Body of pancreas (tissue), 4 donors: ENCODE results near the gene SIL1. TPM values are rescaled to one million over a fixed set of nuclear protein-coding genes. Genes with fewer than 3 reads are reported as not detected.

Experiments
- ATAC-seq: fragments of 150-250 bp; one replicate; pipeline ENCODE4 v1.9.1; 2016
- DNase-seq, 4 donors: peaks; one replicate each; pipeline ENCODE4 v3.0.0-alpha.2; 2019
- H3K27ac ChIP-seq, 4 donors: fragments of 200-600 bp; sonication (generic); 1 replicate in 3 of 4; 2 replicates in 1 of 4; pipeline versions ENCODE4 v1.5.1 to v1.6.1; 2016 to 2019; ENCODE audit warnings: mild to moderate bottlenecking in 1 of 4, mixed read lengths in 1 of 4, moderate library complexity in 1 of 4
- H3K27me3 ChIP-seq, 2 donors: fragments of 200-600 bp; sonication (generic); one replicate each; pipeline ENCODE4 v1.6.0; 2016; ENCODE audit warnings: mild to moderate bottlenecking in 1 of 2
- H3K36me3 ChIP-seq, 2 donors: fragments of 200-600 bp; sonication (generic); replicated peaks in 1 of 2; 2 replicates each; pipeline ENCODE4 v1.5.1; 2016; ENCODE audit warnings: low read depth in 2 of 2; ENCODE audit not compliant: insufficient read depth in 1 of 2
- H3K4me1 ChIP-seq: fragments of 200-600 bp; sonication (generic); one replicate; pipeline ENCODE4 v1.6.0; 2016
- H3K4me3 ChIP-seq, 2 donors: fragments of 200-600 bp; sonication (generic); 1 replicate in 1 of 2; 2 replicates in 1 of 2; pipeline ENCODE4 v1.5.1; 2016 to 2019
- H3K9me3 ChIP-seq, 3 donors: fragments of 200-600 bp; sonication (generic); 1 replicate in 2 of 3; 2 replicates in 1 of 3; pipeline ENCODE4 v1.5.1; 2016
- POLR2A ChIP-seq, 3 donors: fragments of 450-650 bp; IDR thresholded peaks; one replicate each; pipeline ENCODE4 v1.6.1; 2016; ENCODE audit warnings: antibody characterized with exemption in 3 of 3, mild to moderate bottlenecking in 2 of 3
- WGBS, 2 donors: methylation state at CpG; one replicate each; pipeline ENCODE4 v1.1.5; 2017; 5-methylcytosine and 5-hydroxymethylcytosine counted together
- intact Hi-C: fragments of 100-400 bp; cut with DNase I; formaldehyde crosslinking; loops from one replicate; pipeline ENCODE4 v1.15.1; 2023
- total RNA-seq, 2 donors: library from RNA; depleted of rRNA; stranded (reverse); fragments of >200 nt; gene quantifications; one replicate each; pipeline ENCODE4 v1.1.0, GENCODE V29; 2016
- TF ChIP-seq, protein P1 (sequence below), 7 experiments: fragments of 450-650 bp in 4 of 7; fragments of 200-600 bp in 3 of 7; sonication (generic) in 3 of 7; IDR thresholded peaks; one replicate each; pipeline ENCODE4 v1.5.1; 2016 to 2019; ENCODE audit warnings: antibody characterized with exemption in 7 of 7

SIL1 gene
- total RNA-seq, 2 donors from 2014 or later, result 57.6 to 124 TPM

DNA sequence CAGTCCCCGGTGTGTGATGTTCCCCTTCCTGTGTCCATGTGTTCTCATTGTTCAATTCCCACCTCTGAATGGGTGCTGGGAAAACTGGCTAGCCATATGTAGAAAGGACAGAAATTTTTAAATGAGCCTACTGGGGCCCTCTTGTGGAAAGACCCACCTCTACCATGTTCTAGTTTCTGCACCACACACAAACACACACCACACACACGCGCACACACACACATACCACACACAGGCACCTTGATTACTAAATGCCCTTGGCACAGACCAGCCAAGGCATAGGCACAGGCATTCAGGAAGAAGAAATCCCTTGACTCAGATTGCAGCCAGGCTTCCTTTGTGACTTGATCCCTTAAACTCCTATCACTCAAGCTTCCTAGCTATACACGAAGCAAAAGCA, 60.5 kb downstream of the SIL1 start:
- DNase-seq (peak; percentile 44 to 66 (median 64)), ATAC-seq (peak; percentile 34)
- Histone ChIP-seq H3K9me3 (no peaks in the 10 kb centered on the region), H3K4me1 (peaks cover 67% of the 10 kb centered on the region), H3K27ac (peak overlapping the region in 3 of 4 donors; percentile 33 to 82 (median 42)), H3K27me3 (no peaks in the 10 kb centered on the region), H3K4me3 (no peak overlapping the region), H3K36me3 (no peaks in the 10 kb centered on the region)
- TF ChIP-seq, protein P1, sequence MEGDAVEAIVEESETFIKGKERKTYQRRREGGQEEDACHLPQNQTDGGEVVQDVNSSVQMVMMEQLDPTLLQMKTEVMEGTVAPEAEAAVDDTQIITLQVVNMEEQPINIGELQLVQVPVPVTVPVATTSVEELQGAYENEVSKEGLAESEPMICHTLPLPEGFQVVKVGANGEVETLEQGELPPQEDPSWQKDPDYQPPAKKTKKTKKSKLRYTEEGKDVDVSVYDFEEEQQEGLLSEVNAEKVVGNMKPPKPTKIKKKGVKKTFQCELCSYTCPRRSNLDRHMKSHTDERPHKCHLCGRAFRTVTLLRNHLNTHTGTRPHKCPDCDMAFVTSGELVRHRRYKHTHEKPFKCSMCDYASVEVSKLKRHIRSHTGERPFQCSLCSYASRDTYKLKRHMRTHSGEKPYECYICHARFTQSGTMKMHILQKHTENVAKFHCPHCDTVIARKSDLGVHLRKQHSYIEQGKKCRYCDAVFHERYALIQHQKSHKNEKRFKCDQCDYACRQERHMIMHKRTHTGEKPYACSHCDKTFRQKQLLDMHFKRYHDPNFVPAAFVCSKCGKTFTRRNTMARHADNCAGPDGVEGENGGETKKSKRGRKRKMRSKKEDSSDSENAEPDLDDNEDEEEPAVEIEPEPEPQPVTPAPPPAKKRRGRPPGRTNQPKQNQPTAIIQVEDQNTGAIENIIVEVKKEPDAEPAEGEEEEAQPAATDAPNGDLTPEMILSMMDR (IDR thresholded peaks at IDR 0.05), result peak in 4 of 7 experiments; percentile 43 to 53 (median 45)
- TF ChIP-seq POLR2A (IDR thresholded peaks at IDR 0.05), result no peak
- WGBS, 2 donors, result 26 to 54% methylated on average over 4 of the region's 4 CpGs
- intact Hi-C loops, result no loop called here

DNA sequence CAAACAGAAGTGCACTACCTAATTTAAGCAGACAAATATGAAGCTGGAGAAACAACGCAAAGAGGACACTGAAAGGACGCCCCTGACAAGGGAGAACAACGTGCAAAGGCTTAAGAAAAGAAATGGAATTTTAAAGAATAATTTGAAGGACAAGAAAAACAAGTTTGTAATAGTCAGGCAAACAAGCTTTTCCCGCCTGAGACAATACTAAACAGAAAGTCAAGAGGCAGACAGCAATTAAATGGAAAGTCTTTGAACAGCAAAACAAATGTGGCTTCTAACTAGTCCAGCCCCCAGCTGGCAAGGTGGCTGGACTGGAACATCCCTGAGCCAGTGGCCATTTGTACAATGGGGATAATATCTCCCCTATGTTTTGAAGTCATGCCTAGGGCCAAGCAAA, 63.3 kb downstream of the SIL1 start:
- no peak overlapping the region for H3K27ac ChIP-seq
- H3K36me3 ChIP-seq, result no peaks in the 10 kb centered on the region
- DNase-seq, result no peak
- WGBS, 2 donors, result 68 to 71% methylated on average over 4 of the region's 4 CpGs
- no peak for ATAC-seq
- H3K9me3 ChIP-seq, result no peaks in the 10 kb centered on the region
- H3K4me1 ChIP-seq, result peaks cover 56% of the 10 kb centered on the region
- TF ChIP-seq, protein P1 (IDR thresholded peaks at IDR 0.05), result no peak
- no peak for TF ChIP-seq POLR2A (IDR thresholded peaks at IDR 0.05)
- no peak overlapping the region for H3K4me3 ChIP-seq
- intact Hi-C loops, result no loop called here
- no peaks in the 10 kb centered on the region for H3K27me3 ChIP-seq

DNA sequence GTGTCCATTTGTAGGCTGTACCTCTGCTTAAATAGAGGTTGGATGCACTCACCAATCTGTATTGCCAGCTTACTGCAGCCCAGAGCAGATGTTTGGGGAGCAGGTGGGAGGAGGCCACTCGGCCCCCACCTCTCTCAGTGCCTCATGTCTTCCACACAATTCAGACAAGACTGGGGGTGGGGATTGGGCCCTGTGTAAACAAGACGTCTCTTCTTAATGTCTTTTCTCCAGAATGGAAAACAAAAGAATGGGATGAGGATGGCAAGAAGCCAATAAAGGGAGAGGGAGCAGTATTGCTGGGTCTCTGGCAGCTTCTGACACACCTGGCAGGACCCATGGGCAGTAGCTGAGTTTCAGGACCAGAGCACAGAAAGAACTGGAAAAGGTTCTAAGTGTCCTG, 64.9 kb downstream of the SIL1 start:
- DNase-seq (no peak), ATAC-seq (no peak)
- Histone ChIP-seq H3K36me3 (no peaks in the 10 kb centered on the region), H3K27me3 (no peaks in the 10 kb centered on the region), H3K4me1 (peaks cover 40% of the 10 kb centered on the region), H3K27ac (peak overlapping the region in 1 of 4 donors; percentile 42), H3K4me3 (no peak overlapping the region), H3K9me3 (no peaks in the 10 kb centered on the region)
- TF ChIP-seq POLR2A (IDR thresholded peaks at IDR 0.05), result no peak
- TF ChIP-seq, protein P1 (IDR thresholded peaks at IDR 0.05), result no peak
- intact Hi-C loops, result no loop called here
- 50 to 54% methylated on average over 2 of the region's 2 CpGs for WGBS, 2 donors

DNA sequence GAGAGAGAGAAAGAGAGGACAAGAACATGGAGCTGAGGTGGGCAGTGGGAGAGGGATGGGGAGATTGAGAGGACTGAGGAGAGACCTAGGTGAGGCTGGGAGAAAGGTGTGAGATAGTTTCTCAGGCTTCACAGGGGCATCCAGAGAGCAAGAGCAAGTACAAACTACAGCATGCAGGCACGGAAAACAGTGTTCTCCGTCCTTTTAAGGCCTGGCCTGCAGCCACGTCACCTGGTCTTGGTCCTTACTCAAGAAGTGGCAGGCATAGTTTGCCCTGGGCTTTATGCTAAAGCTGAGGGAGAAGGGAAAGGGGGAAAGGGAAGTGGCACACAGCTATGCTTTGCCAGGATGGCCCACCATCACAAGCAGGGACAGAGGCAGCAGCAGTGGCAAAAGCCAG, 65.7 kb downstream of the SIL1 start:
- ATAC-seq (no peak), DNase-seq (peak in 3 of 4 donors; percentile 42 to 68 (median 52))
- WGBS, 2 donors, result 35 to 38% methylated on average over 3 of the region's 3 CpGs
- TF ChIP-seq, protein P1 (IDR thresholded peaks at IDR 0.05), result no peak
- no peak for TF ChIP-seq POLR2A (IDR thresholded peaks at IDR 0.05)
- Histone ChIP-seq H3K4me3 (no peak overlapping the region), H3K27ac (peak overlapping the region; percentile 42 to 74 (median 69)), H3K27me3 (no peaks in the 10 kb centered on the region), H3K4me1 (peaks cover 34% of the 10 kb centered on the region), H3K9me3 (no peaks in the 10 kb centered on the region), H3K36me3 (no peaks in the 10 kb centered on the region)
- intact Hi-C loops, result no loop called here

DNA sequence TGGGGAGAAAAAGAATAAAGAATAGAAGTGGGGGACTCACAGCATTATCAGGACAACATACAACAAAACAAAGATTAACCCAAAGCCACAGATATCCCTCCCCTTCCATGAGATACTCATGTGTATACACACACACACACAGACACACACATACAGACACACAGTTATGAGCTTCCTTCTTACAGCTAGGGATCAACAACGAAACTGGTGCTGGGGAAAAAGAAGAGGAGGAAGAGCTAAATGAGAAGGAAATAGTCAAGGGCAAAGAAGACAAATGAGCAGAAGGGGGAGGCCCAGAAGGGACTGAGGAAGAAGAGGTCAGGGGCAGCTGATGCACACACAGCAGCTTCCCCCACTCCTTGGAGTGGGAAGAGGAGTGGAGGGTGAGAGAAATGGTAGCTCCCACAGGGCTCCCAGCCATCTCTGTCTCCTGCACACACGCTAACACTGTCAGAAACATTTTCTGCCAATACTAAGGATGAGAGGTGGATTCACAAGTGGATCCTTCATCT, 66.2 kb downstream of the SIL1 start:
- peak; percentile 16 for ATAC-seq
- peak overlapping the region; percentile 42 to 74 (median 69) for H3K27ac ChIP-seq
- no peak for TF ChIP-seq POLR2A (IDR thresholded peaks at IDR 0.05)
- TF ChIP-seq, protein P1 (IDR thresholded peaks at IDR 0.05), result no peak
- no peak overlapping the region for H3K4me3 ChIP-seq
- no peaks in the 10 kb centered on the region for H3K27me3 ChIP-seq
- H3K9me3 ChIP-seq, result no peaks in the 10 kb centered on the region
- no peak for DNase-seq
- H3K36me3 ChIP-seq, result no peaks in the 10 kb centered on the region
- WGBS, 2 donors, result 46 to 56% methylated on average over 2 of the region's 2 CpGs
- intact Hi-C loops, result no loop called here
- H3K4me1 ChIP-seq, result peaks cover 38% of the 10 kb centered on the region
